KMS-11 (cell line): ENCODE results near the gene CACNG8.

Source experiments
- H2AFZ ChIP-seq: fragments of 200-600 bp; sonication (generic); 2 replicates; pipeline ENCODE4 v1.6.1; 2016; ENCODE audit warnings: antibody characterized with exemption, mixed run types, low read depth
- H3K27ac ChIP-seq: fragments of 200-600 bp; sonication (generic); 2 replicates; pipeline ENCODE4 v1.6.1; 2016; ENCODE audit warnings: mild to moderate bottlenecking, mixed run types
- H3K27me3 ChIP-seq: fragments of 200-600 bp; sonication (generic); 2 replicates; pipeline ENCODE4 v1.6.1; 2017; ENCODE audit warnings: mild to moderate bottlenecking, low read depth, mixed run types, moderate library complexity; ENCODE audit not compliant: insufficient read depth
- H3K36me3 ChIP-seq: fragments of 200-600 bp; sonication (generic); 2 replicates; pipeline ENCODE4 v1.6.1; 2017; ENCODE audit warnings: mild to moderate bottlenecking, mixed run types; ENCODE audit not compliant: insufficient read depth
- H3K4me1 ChIP-seq: fragments of 200-600 bp; sonication (generic); 2 replicates; pipeline ENCODE4 v1.6.1; 2016; ENCODE audit warnings: mild to moderate bottlenecking, low read depth, mixed run types; ENCODE audit not compliant: poor library complexity, severe bottlenecking
- H3K4me2 ChIP-seq: fragments of 200-600 bp; sonication (generic); 2 replicates; pipeline ENCODE4 v1.7.0; 2016; ENCODE audit warnings: mild to moderate bottlenecking, mixed run types
- H3K4me3 ChIP-seq: fragments of 200-600 bp; sonication (generic); IDR thresholded peaks from 2 replicates; pipeline ENCODE4 v1.6.1; 2017; ENCODE audit warnings: low read depth, low read length, mixed read lengths; ENCODE audit not compliant: insufficient read depth
- H3K79me2 ChIP-seq: fragments of 200-600 bp; sonication (generic); 2 replicates; pipeline ENCODE4 v1.6.1; 2016; ENCODE audit warnings: low read depth, mixed run types; ENCODE audit not compliant: insufficient read depth
- H3K9ac ChIP-seq: fragments of 200-600 bp; sonication (generic); 2 replicates; pipeline ENCODE4 v1.6.1; 2016; ENCODE audit warnings: mild to moderate bottlenecking, mixed run types
- H4K20me1 ChIP-seq: fragments of 200-600 bp; sonication (generic); 2 replicates; pipeline ENCODE4 v1.6.1; 2016; ENCODE audit warnings: mild to moderate bottlenecking, mixed run types; ENCODE audit not compliant: insufficient read depth
- TF ChIP-seq, protein P1 (sequence below): fragments of 200-600 bp; sonication (generic); conservative IDR thresholded peaks from 2 replicates; pipeline ENCODE4 v1.6.1; 2017; ENCODE audit warnings: low read depth, mild to moderate bottlenecking, antibody characterized with exemption, low read length, moderate library complexity, mixed read lengths

CACNG8 gene

DNA sequence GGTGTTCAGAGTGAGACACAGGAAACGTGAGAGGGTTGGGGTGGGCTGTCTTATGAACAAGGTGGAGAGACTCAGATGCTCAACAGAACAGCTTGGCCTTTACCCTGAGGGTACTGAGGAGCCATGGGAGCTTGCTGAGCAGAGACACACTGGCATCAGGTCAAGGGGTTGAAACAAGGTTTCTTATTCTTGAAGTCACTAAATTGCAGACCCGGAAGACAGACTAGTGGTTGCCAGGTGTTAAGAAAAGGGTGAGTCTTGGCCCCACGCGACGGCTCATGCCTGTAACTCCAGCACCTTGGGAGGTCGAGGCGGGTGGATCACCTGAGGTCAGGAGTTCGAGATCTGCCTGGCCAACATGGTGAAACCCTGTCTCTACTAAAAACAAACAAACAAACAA, 51.1 kb downstream of the CACNG8 start:
- TF ChIP-seq, protein P1, sequence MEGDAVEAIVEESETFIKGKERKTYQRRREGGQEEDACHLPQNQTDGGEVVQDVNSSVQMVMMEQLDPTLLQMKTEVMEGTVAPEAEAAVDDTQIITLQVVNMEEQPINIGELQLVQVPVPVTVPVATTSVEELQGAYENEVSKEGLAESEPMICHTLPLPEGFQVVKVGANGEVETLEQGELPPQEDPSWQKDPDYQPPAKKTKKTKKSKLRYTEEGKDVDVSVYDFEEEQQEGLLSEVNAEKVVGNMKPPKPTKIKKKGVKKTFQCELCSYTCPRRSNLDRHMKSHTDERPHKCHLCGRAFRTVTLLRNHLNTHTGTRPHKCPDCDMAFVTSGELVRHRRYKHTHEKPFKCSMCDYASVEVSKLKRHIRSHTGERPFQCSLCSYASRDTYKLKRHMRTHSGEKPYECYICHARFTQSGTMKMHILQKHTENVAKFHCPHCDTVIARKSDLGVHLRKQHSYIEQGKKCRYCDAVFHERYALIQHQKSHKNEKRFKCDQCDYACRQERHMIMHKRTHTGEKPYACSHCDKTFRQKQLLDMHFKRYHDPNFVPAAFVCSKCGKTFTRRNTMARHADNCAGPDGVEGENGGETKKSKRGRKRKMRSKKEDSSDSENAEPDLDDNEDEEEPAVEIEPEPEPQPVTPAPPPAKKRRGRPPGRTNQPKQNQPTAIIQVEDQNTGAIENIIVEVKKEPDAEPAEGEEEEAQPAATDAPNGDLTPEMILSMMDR = no peak
- Histone ChIP-seq H3K27me3 (no peaks in the 10 kb centered on the region; the same call in 1 of the 2 replicates), H2AFZ (no peak overlapping the region), H3K9ac (no peak overlapping the region), H3K36me3 (no peaks in the 10 kb centered on the region), H3K79me2 (no peaks in the 10 kb centered on the region), H3K4me1 (no peaks in the 10 kb centered on the region), H3K4me2 (no peak overlapping the region), H3K4me3 (no peak overlapping the region), H4K20me1 (no peaks in the 10 kb centered on the region), H3K27ac (no peak overlapping the region)

DNA sequence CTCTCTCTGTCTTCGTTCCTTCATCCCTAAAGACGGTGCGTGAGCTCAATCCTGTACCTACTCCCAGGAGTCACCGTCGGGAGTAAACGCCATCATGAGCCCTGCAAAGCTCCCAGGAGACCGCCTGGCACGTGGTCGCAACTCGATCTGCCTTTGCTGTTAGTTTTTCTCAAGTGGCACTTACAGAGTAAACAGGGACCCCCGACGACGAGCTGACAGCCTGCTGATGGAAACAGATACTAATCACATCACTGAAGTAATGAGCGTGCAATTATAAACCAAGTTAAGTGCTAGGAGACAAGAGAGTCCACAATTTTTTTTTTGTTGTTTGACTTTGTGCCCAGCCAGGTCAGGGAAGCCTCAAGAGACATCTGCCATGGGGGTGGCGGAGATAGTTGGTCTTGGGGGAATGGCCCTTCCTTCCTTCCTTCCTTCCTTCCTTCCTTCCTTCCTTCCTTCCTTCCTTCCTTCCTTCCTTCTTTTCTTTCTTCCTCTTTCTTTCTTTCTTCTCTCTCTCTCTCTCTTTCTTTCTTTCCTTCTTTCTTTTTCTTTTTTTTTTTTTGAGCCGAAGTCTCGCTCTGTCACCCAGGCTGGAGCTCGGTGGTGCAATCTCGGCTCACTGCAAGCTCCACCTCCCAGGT, 52.3 kb downstream of the CACNG8 start:
- Histone ChIP-seq H3K4me3 (no peak overlapping the region), H3K4me1 (no peaks in the 10 kb centered on the region), H3K4me2 (no peak overlapping the region), H3K79me2 (no peaks in the 10 kb centered on the region), H3K27ac (no peak overlapping the region), H3K36me3 (no peaks in the 10 kb centered on the region), H4K20me1 (no peaks in the 10 kb centered on the region), H3K27me3 (no peaks in the 10 kb centered on the region; the same call in 1 of the 2 replicates), H3K9ac (no peak overlapping the region), H2AFZ (no peak overlapping the region)
- TF ChIP-seq, protein P1 = no peak

DNA sequence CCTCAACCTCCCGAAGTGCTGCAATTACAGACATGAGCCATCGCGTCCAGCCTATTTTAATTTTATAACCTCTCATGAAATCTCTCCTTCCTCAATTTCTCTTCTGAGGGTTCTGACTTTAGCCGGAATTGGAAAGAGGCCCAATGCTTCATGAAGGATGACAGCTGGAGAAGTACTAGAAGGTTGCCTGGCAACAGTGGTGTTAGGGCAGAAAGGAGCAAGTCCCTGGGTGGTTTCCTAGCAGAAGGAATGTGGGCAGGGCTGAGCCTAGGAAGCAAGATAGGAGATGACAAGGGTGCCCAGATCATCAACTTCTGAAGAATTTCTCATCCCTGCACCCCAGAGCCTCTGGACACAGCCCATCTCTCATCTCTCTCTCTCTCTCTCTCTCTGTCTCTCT, 54.5 kb downstream of the CACNG8 start:
- no peaks in the 10 kb centered on the region for H3K4me1 ChIP-seq
- TF ChIP-seq, protein P1 = no peak
- H3K36me3 ChIP-seq = no peaks in the 10 kb centered on the region
- H3K79me2 ChIP-seq = no peaks in the 10 kb centered on the region
- no peaks in the 10 kb centered on the region for H4K20me1 ChIP-seq
- H3K4me2 ChIP-seq = no peak overlapping the region
- no peaks in the 10 kb centered on the region; the same call in 1 of the 2 replicates for H3K27me3 ChIP-seq
- no peak overlapping the region for H3K4me3 ChIP-seq
- H3K9ac ChIP-seq = no peak overlapping the region
- no peak overlapping the region for H3K27ac ChIP-seq
- no peak overlapping the region for H2AFZ ChIP-seq

DNA sequence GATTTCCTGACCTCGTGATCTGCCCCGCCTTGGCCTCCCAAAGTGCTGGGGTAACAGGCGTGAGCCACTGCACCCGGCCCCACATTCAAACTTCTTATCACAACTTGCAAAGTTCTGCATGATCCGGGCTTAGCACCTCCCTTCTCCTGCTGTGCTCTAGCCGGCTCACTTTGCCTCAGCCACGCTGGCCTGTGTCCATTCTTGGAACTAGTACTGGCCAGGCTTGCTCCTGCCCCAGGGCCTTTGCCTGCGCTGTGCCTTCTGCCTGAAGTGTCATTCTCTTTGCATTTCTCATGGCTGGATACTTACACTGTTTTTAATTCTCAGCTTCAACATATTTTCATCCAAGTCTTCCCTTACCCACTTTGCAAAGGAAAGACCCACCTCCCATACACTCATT, 58.6 kb downstream of the CACNG8 start:
- Histone ChIP-seq H3K79me2 (no peaks in the 10 kb centered on the region), H3K4me3 (no peak overlapping the region), H3K4me2 (no peak overlapping the region), H3K36me3 (no peaks in the 10 kb centered on the region), H3K27ac (no peak overlapping the region), H2AFZ (no peak overlapping the region), H3K4me1 (no peaks in the 10 kb centered on the region), H3K9ac (no peak overlapping the region), H3K27me3 (no peaks in the 10 kb centered on the region; the same call in 1 of the 2 replicates), H4K20me1 (no peaks in the 10 kb centered on the region)
- TF ChIP-seq, protein P1 = no peak
